Fibroblast of mammary gland (primary cell): Measurements from ENCODE around the gene TMEM239.

ENCODE experiments used
- DNase-seq: peaks from one replicate; pipeline ENCODE4 v3.0.0-alpha.2; 2010; ENCODE audit warnings: low read depth
- H3K4me3 ChIP-seq: 2 replicates; pipeline ENCODE4 v1.5.1; 2011; ENCODE audit warnings: low read depth, mild to moderate bottlenecking, low read length, moderate library complexity; ENCODE audit not compliant: control insufficient read depth
- TF ChIP-seq, protein P1 (sequence below): conservative IDR thresholded peaks from 2 replicates; pipeline ENCODE4 v1.5.1; 2011; ENCODE audit warnings: low read depth, low read length, inconsistent platforms; ENCODE audit not compliant: control insufficient read depth, insufficient read depth

The TMEM239 gene

DNA sequence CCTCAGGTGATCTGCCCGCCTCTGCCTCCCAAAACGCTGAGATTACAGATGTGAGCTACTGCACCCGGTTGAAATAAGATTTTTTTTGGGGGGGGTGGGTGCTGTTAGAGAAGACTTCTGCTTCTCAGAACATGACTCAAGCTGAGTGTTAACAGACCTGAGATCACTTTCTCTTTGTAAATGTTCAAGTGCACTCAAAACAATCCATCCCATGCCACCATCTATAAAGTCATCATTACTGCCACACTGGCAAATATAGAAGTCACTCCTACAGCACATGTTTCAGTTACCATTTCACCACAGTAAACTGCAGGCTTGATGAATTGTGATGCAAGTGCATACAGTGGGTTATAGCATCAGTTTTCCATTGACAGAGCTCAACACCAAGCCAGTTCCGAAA, 33.4 kb downstream of the TMEM239 start:
- DNase-seq, result no peak
- TF ChIP-seq, protein P1, sequence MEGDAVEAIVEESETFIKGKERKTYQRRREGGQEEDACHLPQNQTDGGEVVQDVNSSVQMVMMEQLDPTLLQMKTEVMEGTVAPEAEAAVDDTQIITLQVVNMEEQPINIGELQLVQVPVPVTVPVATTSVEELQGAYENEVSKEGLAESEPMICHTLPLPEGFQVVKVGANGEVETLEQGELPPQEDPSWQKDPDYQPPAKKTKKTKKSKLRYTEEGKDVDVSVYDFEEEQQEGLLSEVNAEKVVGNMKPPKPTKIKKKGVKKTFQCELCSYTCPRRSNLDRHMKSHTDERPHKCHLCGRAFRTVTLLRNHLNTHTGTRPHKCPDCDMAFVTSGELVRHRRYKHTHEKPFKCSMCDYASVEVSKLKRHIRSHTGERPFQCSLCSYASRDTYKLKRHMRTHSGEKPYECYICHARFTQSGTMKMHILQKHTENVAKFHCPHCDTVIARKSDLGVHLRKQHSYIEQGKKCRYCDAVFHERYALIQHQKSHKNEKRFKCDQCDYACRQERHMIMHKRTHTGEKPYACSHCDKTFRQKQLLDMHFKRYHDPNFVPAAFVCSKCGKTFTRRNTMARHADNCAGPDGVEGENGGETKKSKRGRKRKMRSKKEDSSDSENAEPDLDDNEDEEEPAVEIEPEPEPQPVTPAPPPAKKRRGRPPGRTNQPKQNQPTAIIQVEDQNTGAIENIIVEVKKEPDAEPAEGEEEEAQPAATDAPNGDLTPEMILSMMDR, result no peak
- H3K4me3 ChIP-seq, result no peak overlapping the region

DNA sequence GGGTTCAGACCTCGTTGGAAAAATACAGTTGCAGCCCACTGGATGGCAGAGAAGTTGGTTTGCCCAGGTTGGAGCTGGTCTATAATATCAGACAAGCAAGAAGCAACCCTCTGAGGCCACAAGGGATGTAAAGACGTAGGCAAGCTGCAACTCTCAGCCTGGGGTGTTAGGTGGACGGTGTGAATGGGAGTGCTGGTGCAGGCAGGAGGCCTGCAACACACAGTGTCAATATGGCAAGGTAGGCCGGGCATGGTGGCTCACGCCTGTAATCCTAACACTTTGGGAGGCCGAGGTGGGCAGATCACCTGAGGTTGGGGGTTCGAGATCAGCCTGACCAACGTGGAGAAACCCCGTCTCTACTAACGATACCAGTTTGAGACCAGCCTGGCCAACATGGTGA, 34.9 kb downstream of the TMEM239 start:
- TF ChIP-seq, protein P1, result no peak
- DNase-seq, result no peak
- H3K4me3 ChIP-seq, result no peak overlapping the region

DNA sequence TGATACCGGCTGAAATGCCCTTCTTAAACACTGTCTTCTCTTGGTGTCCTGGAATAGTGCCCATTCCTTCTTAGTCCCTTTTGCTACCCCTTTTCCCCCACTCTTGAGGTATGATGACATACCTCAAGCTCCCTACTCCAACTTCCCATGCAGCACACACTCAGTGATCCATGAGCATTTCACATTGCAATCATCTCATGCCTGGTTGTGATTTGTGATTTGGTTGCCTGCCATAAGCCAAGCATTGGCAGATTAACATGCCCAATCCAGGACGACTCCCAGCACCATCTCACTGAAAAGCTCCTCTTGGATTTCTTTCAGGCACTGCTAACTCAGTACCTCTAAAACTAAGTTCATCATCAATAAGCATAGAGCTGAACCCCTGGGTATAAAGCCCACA, 42.4 kb downstream of the TMEM239 start:
- DNase-seq, result no peak
- H3K4me3 ChIP-seq, result no peak overlapping the region
- TF ChIP-seq, protein P1, result no peak

DNA sequence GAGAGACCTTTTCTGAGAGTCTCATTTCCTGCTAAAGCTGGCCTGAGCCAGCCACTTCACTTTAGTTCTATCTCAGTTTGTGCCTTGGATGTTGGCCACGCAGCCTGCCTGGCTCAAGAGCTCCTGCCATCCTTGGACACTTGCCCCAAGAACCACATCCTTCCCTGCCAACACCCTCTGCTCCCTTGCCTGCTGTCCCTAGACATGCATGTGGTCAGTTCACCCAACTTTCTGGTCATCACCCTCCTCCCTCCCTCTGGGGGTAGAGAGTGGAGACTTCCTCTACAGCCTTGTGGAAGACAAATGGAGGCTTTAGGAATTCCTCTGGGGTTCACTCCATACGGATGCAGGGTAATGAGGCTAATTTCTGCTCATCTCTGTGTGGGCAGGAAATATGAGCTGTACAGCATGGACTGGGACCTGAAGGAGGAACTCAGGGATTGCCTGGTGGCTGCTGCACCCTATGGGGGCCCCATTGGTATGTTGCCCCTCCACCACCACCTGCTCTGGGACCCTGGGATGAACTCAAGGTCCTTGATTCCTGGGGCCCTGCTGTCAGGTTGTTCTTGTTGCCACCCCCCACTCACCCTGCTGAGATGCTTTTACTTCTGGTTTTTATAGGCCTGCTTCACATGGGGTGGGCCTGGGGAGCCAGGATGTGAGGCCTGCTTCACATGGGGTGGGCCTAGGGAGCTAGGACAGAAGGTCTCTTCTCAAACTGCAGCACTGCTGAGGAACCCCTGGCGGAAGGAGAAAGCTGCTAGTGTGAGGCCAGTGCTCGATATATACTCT, 43.4 kb downstream of the TMEM239 start:
- TF ChIP-seq, protein P1, result no peak
- H3K4me3 ChIP-seq, result no peak overlapping the region
- DNase-seq, result peak; percentile 60

DNA sequence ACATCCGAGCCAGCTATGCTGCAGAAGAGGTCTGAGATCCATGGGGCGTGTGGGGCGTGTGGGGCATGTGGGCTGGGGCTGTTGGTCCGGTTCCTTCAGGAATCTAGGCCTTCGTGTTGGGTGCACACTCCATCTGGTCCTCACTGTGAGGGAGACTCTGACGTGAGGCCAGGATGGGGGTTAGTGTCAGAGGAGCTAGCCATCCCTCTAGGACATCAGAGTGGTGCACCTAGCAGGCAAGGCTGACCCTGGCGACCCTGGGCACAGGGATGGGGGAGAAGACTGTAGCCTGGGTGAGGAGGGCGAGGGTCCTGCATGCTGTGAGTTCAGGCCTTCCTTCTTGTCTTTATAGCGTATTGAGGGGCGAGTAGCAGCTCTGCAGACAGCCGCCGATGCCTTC, 48.5 kb downstream of the TMEM239 start:
- DNase-seq, result no peak
- TF ChIP-seq, protein P1, result no peak
- no peak overlapping the region for H3K4me3 ChIP-seq

DNA sequence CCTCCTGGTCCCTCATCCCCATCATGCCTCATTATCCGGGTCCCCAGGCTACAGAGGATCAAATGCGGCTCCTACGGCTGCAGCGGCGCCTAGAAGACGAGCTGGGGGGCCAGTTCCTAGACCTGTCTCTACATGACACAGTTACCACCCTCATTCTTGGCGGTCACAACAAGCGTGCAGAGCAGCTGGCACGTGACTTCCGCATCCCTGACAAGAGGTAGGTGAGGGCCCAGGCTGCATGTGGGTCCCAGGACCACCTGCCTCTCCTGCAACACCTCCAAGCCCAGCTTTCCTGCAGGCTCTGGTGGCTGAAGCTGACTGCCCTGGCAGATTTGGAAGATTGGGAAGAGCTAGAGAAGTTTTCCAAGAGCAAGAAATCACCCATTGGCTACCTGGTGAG, 48.9 kb downstream of the TMEM239 start:
- DNase-seq, result no peak
- TF ChIP-seq, protein P1, result no peak
- no peak overlapping the region for H3K4me3 ChIP-seq
